CD4-positive, alpha-beta memory T cell (primary cell): ENCODE measurements around the gene CCS. TPM values are rescaled to one million over a fixed set of nuclear protein-coding genes. Genes with fewer than 3 reads are reported as not detected.

ENCODE experiments used
- CTCF ChIA-PET: fragments of 350-600 bp; sonication (Branson Sonifier 250); formaldehyde crosslinking; loops from one replicate; lab custom pipeline; 2021; ENCODE audit warnings: inconsistent platforms; ENCODE audit not compliant: partially characterized antibody; lab: Charles Lee
- POLR2A ChIA-PET: fragments of 350-600 bp; sonication (Branson Sonifier 250); formaldehyde crosslinking; loops from one replicate; lab custom pipeline; 2021; ENCODE audit not compliant: partially characterized antibody; lab: Charles Lee
- DNase-seq, 5 donors: peaks; one replicate each; pipeline versions ENCODE4 v3.0.0 to v3.0.0-alpha.2; 2020 to 2022; ENCODE audit warnings: mixed read lengths in 1 of 5
- H3K27ac ChIP-seq: one replicate; pipeline ENCODE4 v1.7.0; 2013; ENCODE audit warnings: low read depth, low read length
- H3K27me3 ChIP-seq: 2 replicates; pipeline ENCODE4 v1.7.0; 2013; ENCODE audit warnings: mild to moderate bottlenecking, low read length, moderate library complexity; ENCODE audit not compliant: insufficient read depth
- H3K36me3 ChIP-seq: 2 replicates; pipeline ENCODE4 v1.7.0; 2013; ENCODE audit warnings: mild to moderate bottlenecking, low read length, moderate library complexity; ENCODE audit not compliant: insufficient read depth
- H3K4me1 ChIP-seq: 2 replicates; pipeline ENCODE4 v1.7.0; 2013; ENCODE audit warnings: mild to moderate bottlenecking, low read length, moderate library complexity; ENCODE audit not compliant: insufficient read depth
- H3K4me3 ChIP-seq, 2 donors: one replicate each; pipeline ENCODE4 v1.7.0; 2013; ENCODE audit warnings: low read length in 2 of 2, mild to moderate bottlenecking in 1 of 2
- H3K9me3 ChIP-seq, 2 donors: one replicate each; pipeline ENCODE4 v1.7.0; 2013; ENCODE audit warnings: low read length in 2 of 2, control low read depth in 1 of 2; ENCODE audit not compliant: control insufficient read depth in 1 of 2
- H3K27ac Mint-ChIP-seq, 7 donors: one replicate each; pipeline ENCODE4 v1.8.0; 2020 to 2021; ENCODE audit warnings: mixed read lengths in 7 of 7, mild to moderate bottlenecking in 6 of 7, inconsistent platforms in 3 of 7, moderate library complexity in 3 of 7
- H3K27me3 Mint-ChIP-seq, 2 donors: one replicate each; pipeline ENCODE4 v1.8.0; 2020 to 2021; ENCODE audit warnings: mixed read lengths in 2 of 2
- H3K36me3 Mint-ChIP-seq, 2 donors: one replicate each; pipeline ENCODE4 v1.8.0; 2020 to 2021; ENCODE audit warnings: mixed read lengths in 2 of 2, inconsistent platforms in 1 of 2, mild to moderate bottlenecking in 1 of 2
- H3K4me1 Mint-ChIP-seq, 4 donors: one replicate each; pipeline ENCODE4 v1.8.0; 2020 to 2021; ENCODE audit warnings: mixed read lengths in 4 of 4, mild to moderate bottlenecking in 1 of 4
- H3K4me3 Mint-ChIP-seq, 8 donors: one replicate each; pipeline ENCODE4 v1.8.0; 2020 to 2021; ENCODE audit warnings: mixed read lengths in 8 of 8, mild to moderate bottlenecking in 7 of 8, moderate library complexity in 6 of 8, inconsistent platforms in 3 of 8
- H3K9me3 Mint-ChIP-seq, 8 donors: one replicate each; pipeline ENCODE4 v1.8.0; 2020 to 2021; ENCODE audit warnings: mixed read lengths in 8 of 8, mild to moderate bottlenecking in 5 of 8, inconsistent platforms in 3 of 8, moderate library complexity in 1 of 8
- intact Hi-C: fragments of 100-400 bp; cut with micrococcal nuclease; formaldehyde crosslinking; loops from one replicate; pipeline ENCODE4 v1.15.1; 2023
- polyA plus RNA-seq, 2 donors: library from polyadenylated mRNA; unstranded; fragments of 300-500 nt; fragmentation: Illumina TruSeq; gene quantifications; one replicate each; pipeline ENCODE4 v1.2.3, GENCODE V29; 2021
- total RNA-seq, 2 experiments: library from RNA; stranded (reverse); gene quantifications; one replicate each; pipeline ENCODE4 v1.2.3, GENCODE V29; 2021

Gene CCS
- total and polyA plus RNA-seq, 4 experiments from 2014 or later: 36.1 to 61.5 (median 49.8) TPM

GRCh38 chr11:66617155-66617834, 24.3 kb downstream of the CCS start:
- Mint-ChIP-seq H3K27me3 (no peaks in the 10 kb centered on the region), H3K27ac (peak overlapping the region; percentile 98 to 100 (median 99)), H3K9me3 (peaks cover 0 to 8% (median 0%) of the 10 kb centered on the region in 8 donors), H3K4me3 (peak overlapping the region; percentile 96 to 100 (median 98)), H3K4me1 (peaks cover 32 to 70% (median 46%) of the 10 kb centered on the region in 4 donors), H3K36me3 (peaks cover 13 to 42% of the 10 kb centered on the region in 2 donors)
- Histone ChIP-seq H3K4me3 (peak overlapping the region; percentile 17 to 99), H3K36me3 (no peaks in the 10 kb centered on the region), H3K9me3 (no peaks in the 10 kb centered on the region), H3K27me3 (no peaks in the 10 kb centered on the region), H3K27ac (peak overlapping the region; percentile 97), H3K4me1 (peaks cover 48% of the 10 kb centered on the region)
- peak in 4 of 5 donors; percentile 31 to 69 (median 43) for DNase-seq
- POLR2A ChIA-PET: interaction anchor here (0.6 to 17.7 kb wide), 35 partner anchors 8 to 755 kb away, joined by 3 to 442 read pairs (median 6); partner anchors contain the start of genes ACTN3, B4GAT1, CCDC87 and CCS
- CTCF ChIA-PET: interaction anchor here (0.9 to 2.6 kb wide), 9 partner anchors 20 to 757 kb away, joined by 3 to 19 read pairs (median 3); partner anchors contain the start of genes CCDC87, CCS, MRPL11 and MUS81
- intact Hi-C loops: loop anchor here (5.0 kb wide), 2 partner anchors 125 to 150 kb away; partner anchors contain the start of gene PELI3

- Histone ChIP-seq H3K9me3 (no peaks in the 10 kb centered on the region), H3K4me1 (peaks cover 66% of the 10 kb centered on the region), H3K4me3 (peak overlapping the region in 1 of 2 donors; percentile 99), H3K36me3 (peaks cover 6% of the 10 kb centered on the region), H3K27me3 (no peaks in the 10 kb centered on the region), H3K27ac (peak overlapping the region; percentile 97)
- POLR2A ChIA-PET: interaction anchor here (0.6 to 17.7 kb wide), 13 partner anchors 9 to 956 kb away, joined by 3 to 442 read pairs (median 4); partner anchors contain the start of genes CCDC87, CCS, CTSF and MRPL11
- peak overlapping the region; percentile 98 to 100 (median 99) for H3K27ac Mint-ChIP-seq
- no peaks in the 10 kb centered on the region for H3K27me3 Mint-ChIP-seq
- H3K4me1 Mint-ChIP-seq: peaks cover 50 to 88% (median 64%) of the 10 kb centered on the region in 4 donors
- intact Hi-C loops: loop anchor here (1.0 to 5.0 kb wide), 3 partner anchors 40 to 152 kb away; partner anchors contain the start of gene PELI3
- H3K4me3 Mint-ChIP-seq: peak overlapping the region; percentile 96 to 100 (median 98)
- peaks cover 25 to 60% of the 10 kb centered on the region in 2 donors for H3K36me3 Mint-ChIP-seq
- CTCF ChIA-PET: interaction anchor here (0.7 to 4.8 kb wide), 5 partner anchors 20 to 59 kb away, joined by 3 to 35 read pairs (median 5); partner anchors contain the start of genes RBM4 and RBM4B
- peak; percentile 78 to 88 (median 83) for DNase-seq
- H3K9me3 Mint-ChIP-seq: peaks cover 0 to 11% (median 0%) of the 10 kb centered on the region in 8 donors
Observed at GRCh38 chr11:66619080-66619554, 26.1 kb downstream of the CCS start.

GRCh38 chr11:66624450-66624849, 31.5 kb downstream of the CCS start:
- intact Hi-C loops: no loop called here
- DNase-seq: no peak
- no peak overlapping the region for H3K4me3 ChIP-seq
- H3K27me3 Mint-ChIP-seq: no peaks in the 10 kb centered on the region
- peaks cover 0 to 9% (median 0%) of the 10 kb centered on the region in 8 donors for H3K9me3 Mint-ChIP-seq
- no peak overlapping the region for H3K27ac ChIP-seq
- peaks cover 45 to 90% (median 67%) of the 10 kb centered on the region in 4 donors for H3K4me1 Mint-ChIP-seq
- ChIA-PET POLR2A (interaction anchor here (1.0 to 17.7 kb wide), 4 partner anchors 8 to 32 kb away, joined by 4 to 442 read pairs (median 8); partner anchors contain the start of genes CCDC87, CCS, RBM14 and RBM4), CTCF (interaction anchor here (0.8 to 1.2 kb wide), 3 partner anchors 18 to 49 kb away, joined by 3 read pairs; no protein-coding TSS in a partner anchor)
- H3K36me3 ChIP-seq: peaks cover 58% of the 10 kb centered on the region
- no peaks in the 10 kb centered on the region for H3K9me3 ChIP-seq
- peak overlapping the region in 1 of 7 donors; percentile 71 for H3K27ac Mint-ChIP-seq
- peaks cover 62% of the 10 kb centered on the region for H3K4me1 ChIP-seq
- H3K36me3 Mint-ChIP-seq: peaks cover 41 to 79% of the 10 kb centered on the region in 2 donors
- H3K27me3 ChIP-seq: no peaks in the 10 kb centered on the region
- no peak overlapping the region for H3K4me3 Mint-ChIP-seq

DNA sequence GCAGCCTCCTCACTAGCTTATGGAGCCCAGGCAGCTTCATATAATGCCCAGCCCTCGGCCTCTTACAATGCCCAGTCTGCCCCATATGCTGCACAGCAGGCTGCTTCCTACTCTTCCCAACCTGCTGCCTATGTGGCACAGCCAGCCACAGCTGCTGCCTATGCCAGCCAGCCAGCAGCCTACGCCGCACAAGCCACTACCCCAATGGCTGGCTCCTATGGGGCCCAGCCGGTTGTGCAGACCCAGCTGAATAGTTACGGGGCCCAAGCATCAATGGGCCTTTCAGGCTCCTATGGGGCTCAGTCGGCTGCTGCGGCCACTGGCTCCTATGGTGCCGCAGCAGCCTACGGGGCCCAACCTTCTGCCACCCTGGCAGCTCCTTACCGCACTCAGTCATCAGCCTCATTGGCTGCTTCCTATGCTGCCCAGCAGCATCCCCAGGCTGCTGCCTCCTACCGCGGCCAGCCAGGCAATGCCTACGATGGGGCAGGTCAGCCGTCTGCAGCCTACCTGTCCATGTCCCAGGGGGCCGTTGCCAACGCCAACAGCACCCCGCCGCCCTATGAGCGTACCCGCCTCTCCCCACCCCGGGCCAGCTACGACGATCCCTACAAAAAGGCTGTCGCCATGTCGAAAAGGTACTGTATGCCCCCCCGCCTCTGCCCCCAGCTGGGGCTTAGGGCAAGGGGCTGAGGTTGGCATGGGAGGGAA, 32.2 kb downstream of the CCS start:
- H3K9me3 Mint-ChIP-seq: peaks cover 0 to 11% (median 0%) of the 10 kb centered on the region in 8 donors
- Histone ChIP-seq H3K4me3 (no peak overlapping the region), H3K27ac (no peak overlapping the region), H3K4me1 (peaks cover 62% of the 10 kb centered on the region), H3K9me3 (no peaks in the 10 kb centered on the region), H3K27me3 (no peaks in the 10 kb centered on the region), H3K36me3 (peaks cover 66% of the 10 kb centered on the region)
- peak overlapping the region in 2 of 7 donors; percentile 29 to 71 for H3K27ac Mint-ChIP-seq
- H3K36me3 Mint-ChIP-seq: peaks cover 42 to 85% of the 10 kb centered on the region in 2 donors
- H3K4me3 Mint-ChIP-seq: no peak overlapping the region
- peaks cover 44 to 90% (median 67%) of the 10 kb centered on the region in 4 donors for H3K4me1 Mint-ChIP-seq
- no peaks in the 10 kb centered on the region for H3K27me3 Mint-ChIP-seq
- POLR2A ChIA-PET: interaction anchor here (0.7 to 17.7 kb wide), 5 partner anchors 9 to 56 kb away, joined by 3 to 442 read pairs (median 5); partner anchors contain the start of genes CCDC87, CCS, RBM14 and RBM4
- DNase-seq: no peak
- intact Hi-C loops: no loop called here
- CTCF ChIA-PET: interaction anchor here (0.8 kb wide), 1 partner anchor 48 kb away, joined by 3 read pairs; no protein-coding TSS in a partner anchor

GRCh38 chr11:66625752-66626149, 32.8 kb downstream of the CCS start:
- ChIA-PET CTCF (no interaction called here), POLR2A (interaction anchor here (0.7 to 17.7 kb wide), 4 partner anchors 9 to 57 kb away, joined by 3 to 442 read pairs (median 8); partner anchors contain the start of genes RBM14 and RBM4)
- H3K4me1 ChIP-seq: peaks cover 58% of the 10 kb centered on the region
- Mint-ChIP-seq H3K9me3 (peaks cover 0 to 13% (median 0%) of the 10 kb centered on the region in 8 donors), H3K27ac (peak overlapping the region in 2 of 7 donors; percentile 31 to 71), H3K4me3 (peak overlapping the region in 1 of 8 donors; percentile 22), H3K4me1 (peaks cover 41 to 86% (median 64%) of the 10 kb centered on the region in 4 donors), H3K36me3 (peaks cover 43 to 85% of the 10 kb centered on the region in 2 donors), H3K27me3 (no peaks in the 10 kb centered on the region)
- DNase-seq: no peak
- no peak overlapping the region for H3K4me3 ChIP-seq
- H3K36me3 ChIP-seq: peaks cover 68% of the 10 kb centered on the region
- H3K9me3 ChIP-seq: no peaks in the 10 kb centered on the region
- intact Hi-C loops: no loop called here
- no peaks in the 10 kb centered on the region for H3K27me3 ChIP-seq
- no peak overlapping the region for H3K27ac ChIP-seq

DNA sequence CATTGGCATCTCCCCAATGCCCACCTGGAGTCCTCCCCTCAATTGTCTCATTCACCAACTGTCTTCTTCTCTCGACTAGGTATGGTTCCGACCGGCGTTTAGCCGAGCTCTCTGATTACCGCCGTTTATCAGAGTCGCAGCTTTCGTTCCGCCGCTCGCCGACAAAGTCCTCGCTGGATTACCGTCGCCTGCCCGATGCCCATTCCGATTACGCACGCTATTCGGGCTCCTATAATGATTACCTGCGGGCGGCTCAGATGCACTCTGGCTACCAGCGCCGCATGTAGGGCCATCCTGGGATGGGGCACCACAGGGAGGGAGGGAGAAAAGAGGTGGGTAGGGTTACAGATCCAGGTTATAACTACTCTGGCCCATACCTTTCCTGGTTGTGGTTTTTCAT, 33.4 kb downstream of the CCS start:
- CTCF ChIA-PET: interaction anchor here (1.1 kb wide), 1 partner anchor 12 kb away, joined by 3 read pairs; the partner anchor contains the start of gene RBM4
- H3K27me3 Mint-ChIP-seq: no peaks in the 10 kb centered on the region
- POLR2A ChIA-PET: interaction anchor here (2.2 to 17.7 kb wide), 3 partner anchors 6 to 10 kb away, joined by 11 to 442 read pairs (median 442); partner anchors contain the start of genes RBM14 and RBM4
- H3K4me1 Mint-ChIP-seq: peaks cover 38 to 80% (median 59%) of the 10 kb centered on the region in 4 donors
- peak overlapping the region in 3 of 8 donors; percentile 5 to 65 (median 6) for H3K4me3 Mint-ChIP-seq
- H3K9me3 Mint-ChIP-seq: peaks cover 0 to 13% (median 0%) of the 10 kb centered on the region in 8 donors
- peaks cover 43 to 82% of the 10 kb centered on the region in 2 donors for H3K36me3 Mint-ChIP-seq
- no peaks in the 10 kb centered on the region for H3K27me3 ChIP-seq
- H3K9me3 ChIP-seq: no peaks in the 10 kb centered on the region
- intact Hi-C loops: no loop called here
- peak overlapping the region in 3 of 7 donors; percentile 29 to 71 (median 48) for H3K27ac Mint-ChIP-seq
- H3K36me3 ChIP-seq: peaks cover 68% of the 10 kb centered on the region
- peaks cover 52% of the 10 kb centered on the region for H3K4me1 ChIP-seq
- DNase-seq: no peak
- H3K27ac ChIP-seq: no peak overlapping the region
- no peak overlapping the region for H3K4me3 ChIP-seq
